HepG2 (cell line): ENCODE measurements around the gene DNAAF9. TPM values are rescaled to one million over a fixed set of nuclear protein-coding genes. Genes with fewer than 3 reads are reported as not detected.
A peak's percentile ranks its signal among the peaks of the same experiment; 100 is the strongest.

ENCODE experiments used
- ATAC-seq: fragments of 200-7000 bp; cut with Tn5 transposase; 3 replicates; pipeline ENCODE4 v1.9.1; 2020; ENCODE audit warnings: mild to moderate bottlenecking, moderate library complexity
- BruUV-seq: library from RNA; stranded (reverse); fragments of 400-500 nt; replicated peaks from 2 replicates; lab custom pipeline; 2021; lab: Mats Ljungman, UMichigan
- CTCF ChIA-PET: fragments of 300-600 bp; formaldehyde crosslinking; extraction: SDS; loops from one replicate; lab custom pipeline; 2021; ENCODE audit warnings: low total read pairs, inconsistent platforms, low intra/inter-chr PET ratio; lab: Yijun Ruan, JAX
- POLR2A ChIA-PET: fragments of 350-600 bp; sonication (Branson Sonifier 250); formaldehyde crosslinking; loops from one replicate; lab custom pipeline; 2020; ENCODE audit warnings: antibody characterized with exemption, inconsistent platforms; lab: Yijun Ruan, JAX
- DNase-seq: peaks from one replicate; pipeline ENCODE4 v3.0.0-alpha.2; 2015; ENCODE audit warnings: low spot score
- FAIRE-seq: peaks from 3 replicates; lab custom pipeline; 2011; peaks lifted over from hg19 to GRCh38; lab: Jason Lieb, UNC
- H2AFZ ChIP-seq: one replicate; pipeline ENCODE4 v1.6.1; 2011; ENCODE audit warnings: low read length, inconsistent platforms
- H3K27ac ChIP-seq: fragments of 300-600 bp; 3 replicates; pipeline ENCODE4 v1.8.0; 2011; ENCODE audit warnings: mixed run types, mild to moderate bottlenecking, mixed read lengths, low read length, inconsistent platforms; ENCODE audit not compliant: insufficient read depth; ENCODE audit errors: extremely low read length
- H3K27me3 ChIP-seq, 2 experiments: fragments of 200-600 bp in 1 of 2; 2 replicates in 1 of 2; 3 replicates in 1 of 2; pipeline versions ENCODE4 v1.6.0 to v1.8.0; 2011; ENCODE audit warnings: low read length in 2 of 2, mild to moderate bottlenecking in 2 of 2, moderate library complexity in 2 of 2, inconsistent platforms in 1 of 2; ENCODE audit not compliant: insufficient read depth in 2 of 2, control insufficient read depth in 1 of 2
- H3K36me3 ChIP-seq, 2 experiments: fragments of 200-600 bp in 1 of 2; replicated peaks in 1 of 2; 2 replicates in 1 of 2; 3 replicates in 1 of 2; pipeline versions ENCODE4 v1.5.1 to v1.8.0; 2011; ENCODE audit warnings: low read length in 2 of 2, inconsistent platforms in 1 of 2; ENCODE audit not compliant: insufficient read depth in 2 of 2, control insufficient read depth in 1 of 2
- H3K4me1 ChIP-seq: 2 replicates; pipeline ENCODE4 v1.5.1; 2012; ENCODE audit warnings: low read length, inconsistent platforms; ENCODE audit not compliant: insufficient read depth
- H3K4me2 ChIP-seq: 2 replicates; pipeline ENCODE4 v1.6.0; 2011; ENCODE audit warnings: low read depth, low read length, inconsistent platforms
- H3K4me3 ChIP-seq, 3 experiments: fragments of 200-600 bp in 1 of 3; sonication (generic), shearing (Covaris generic) in 1 of 3; replicated peaks in 1 of 3; 2 replicates each; pipeline ENCODE4 v1.5.1; 2011 to 2016; ENCODE audit warnings: low read length in 3 of 3, inconsistent platforms in 2 of 3, low read depth in 2 of 3, mild to moderate bottlenecking in 2 of 3, control low read depth in 1 of 3, mixed read lengths in 1 of 3; ENCODE audit not compliant: insufficient read depth in 1 of 3
- H3K79me2 ChIP-seq: one replicate; pipeline ENCODE4 v1.6.1; 2011; ENCODE audit warnings: low read length, inconsistent platforms; ENCODE audit not compliant: insufficient read depth
- H3K9ac ChIP-seq: 2 replicates; pipeline ENCODE4 v1.6.0; 2011; ENCODE audit warnings: mild to moderate bottlenecking, low read depth, low read length, inconsistent platforms; ENCODE audit not compliant: insufficient read depth
- H3K9me3 ChIP-seq: 2 replicates; pipeline ENCODE4 v1.5.1; 2012; ENCODE audit warnings: mild to moderate bottlenecking, low read length
- H4K20me1 ChIP-seq: 2 replicates; pipeline ENCODE4 v1.6.0; 2011; ENCODE audit warnings: inconsistent platforms, mild to moderate bottlenecking, low read length, moderate library complexity; ENCODE audit not compliant: insufficient read depth
- FOXP1 ChIP-seq, 2 experiments: fragments of 450-650 bp in 1 of 2; IDR thresholded peaks; 2 replicates each; pipeline ENCODE4 v1.6.1; 2017 to 2018; ENCODE audit warnings: antibody characterized with exemption in 1 of 2
- HOXA3 ChIP-seq: sonication (generic); formaldehyde crosslinking; IDR thresholded peaks from 2 replicates; pipeline ENCODE4 v1.5.0; 2020; ENCODE audit warnings: missing genetic modification reagents
- MYC ChIP-seq: sonication (generic); formaldehyde crosslinking; IDR thresholded peaks from 2 replicates; pipeline ENCODE4 v1.9.0; 2021; ENCODE audit warnings: missing genetic modification reagents, borderline replicate concordance
- SCMH1 ChIP-seq: sonication (generic); formaldehyde crosslinking; IDR thresholded peaks from 2 replicates; pipeline ENCODE4 v1.9.0; 2021; ENCODE audit warnings: missing genetic modification reagents, mild to moderate bottlenecking, borderline replicate concordance
- TBP ChIP-seq: sonication (generic); formaldehyde crosslinking; IDR thresholded peaks from 2 replicates; pipeline ENCODE4 v1.5.0; 2020; ENCODE audit warnings: missing genetic modification reagents
- ZBTB33 ChIP-seq: sonication (generic); formaldehyde crosslinking; IDR thresholded peaks from 2 replicates; pipeline ENCODE4 v1.4.0; 2020; ENCODE audit warnings: missing genetic modification reagents
- ZFYVE20 ChIP-seq: sonication (generic); formaldehyde crosslinking; IDR thresholded peaks from 2 replicates; pipeline ENCODE4 v1.8.0; 2023; ENCODE audit warnings: low read depth, mild to moderate bottlenecking, moderate library complexity, missing genetic modification reagents, borderline replicate concordance
- ZNF75D ChIP-seq: sonication (generic); formaldehyde crosslinking; IDR thresholded peaks from 2 replicates; pipeline ENCODE4 v1.8.1; 2023; ENCODE audit warnings: missing genetic modification reagents, mild to moderate bottlenecking, borderline replicate concordance
- WGBS: methylation state at CpG from one replicate; pipeline ENCODE4 v1.1.6; 2017; ENCODE audit warnings: low lambda C conversion rate; 5-methylcytosine and 5-hydroxymethylcytosine counted together
- in situ Hi-C: cut with HindIII; loops from 2 replicates; pipeline ENCODE4 v1.10.0; 2017; ENCODE audit warnings: low pct_unique_long_range_greater_than_20kb; ENCODE audit not compliant: extremely low pct_ligation_motif_present
- intact Hi-C: fragments of 100-400 bp; cut with micrococcal nuclease; formaldehyde crosslinking; loops from one replicate; pipeline ENCODE4 v1.10.0; 2022; ENCODE audit not compliant: unreplicated experiment
- polyA plus RNA-seq, 8 experiments: library from polyadenylated mRNA; depleted of rRNA in 3 of 8; stranded (reverse) in 7 of 8; unstranded in 1 of 8; fragments of >200 nt; fragmentation: Illumina TruSeq in 4 of 8; extraction: Trizol in 4 of 8; gene quantifications; 2 replicates each; pipeline versions ENCODE4 v1.2.1 to v1.2.3, GENCODE V29; 2011 to 2016; ENCODE audit warnings: low read depth in 4 of 8, missing spikeins in 1 of 8, mixed read lengths in 1 of 8; ENCODE audit not compliant: insufficient read depth in 1 of 8
- total RNA-seq, 5 experiments: library from RNA; depleted of rRNA; stranded (reverse); fragments of >200 nt; fragmentation: Illumina TruSeq; extraction: Trizol; gene quantifications; 2 replicates each; pipeline ENCODE4 v1.2.3, GENCODE V29; 2016; ENCODE audit warnings: low read depth in 1 of 5

The DNAAF9 gene
- total and polyA plus RNA-seq, 2 of the 13 experiments (the other 11 are each of a cell fraction or from before 2014, with no cell fraction given), result 10.5 to 14.9 TPM

- intact Hi-C loops, result no loop called here
- H3K9me3 ChIP-seq, result no peaks in the 10 kb centered on the region
- FAIRE-seq, result no peak
Observed at GRCh38 chr20:3430376-3431069, 23.1 kb upstream of the DNAAF9 start.

More at GRCh38 chr20:3430376-3431069, 23.1 kb upstream of the DNAAF9 start:
- DNase-seq (no peak), ATAC-seq (no peak)
- no peak overlapping the region for H3K9ac ChIP-seq
- H3K27me3 ChIP-seq, result peaks cover 0 to 3% of the 10 kb centered on the region in 2 experiments; a peak in 1 of 5 replicates
- in situ Hi-C loops, result no loop called here
- WGBS, result 83% methylated on average over 14 of the region's 14 CpGs
- no peak overlapping the region for H2AFZ ChIP-seq
- TF ChIP-seq ZFYVE20 (CRISPR knock-in tag) (no peak), SCMH1 (CRISPR knock-in tag) (no peak), TBP (CRISPR knock-in tag) (no peak), ZBTB33 (peak; percentile 72; the same call in 1 of the 2 replicates), ZNF75D (CRISPR knock-in tag) (no peak), HOXA3 (CRISPR knock-in tag) (no peak), MYC (CRISPR knock-in tag) (no peak), FOXP1 (IDR thresholded peaks at IDR 0.05) (no peak), FOXP1 (CRISPR knock-in tag; IDR thresholded peaks at IDR 0.05) (no peak)
- no TSS peak for BruUV-seq
- POLR2A ChIA-PET, result no interaction called here
- H4K20me1 ChIP-seq, result no peaks in the 10 kb centered on the region
- CTCF ChIA-PET, result no interaction called here
- H3K4me3 ChIP-seq, result no peak overlapping the region
- H3K4me2 ChIP-seq, result no peak overlapping the region
- peaks cover 39% of the 10 kb centered on the region for H3K4me1 ChIP-seq
- H3K27ac ChIP-seq, result no peak overlapping the region
- H3K36me3 ChIP-seq, result no peaks in the 10 kb centered on the region
- H3K79me2 ChIP-seq, result no peaks in the 10 kb centered on the region
